PC-3 (cell line): ENCODE data around the gene C11orf97.

Experiments
- CTCF ChIP-seq: fragments of 300-600 bp; sonication (generic); conservative IDR thresholded peaks from 2 replicates; pipeline ENCODE4 v1.5.1; 2017; ENCODE audit warnings: antibody characterized with exemption, low read depth, mild to moderate bottlenecking, low read length
- EZH2phosphoT487 ChIP-seq: fragments of 300-600 bp; sonication (generic); IDR thresholded peaks from 2 replicates; pipeline ENCODE4 v1.6.1; 2018; ENCODE audit warnings: mild to moderate bottlenecking, antibody characterized with exemption, low read length, borderline replicate concordance

GRCh38 chr11:94568200-94568599 is 55.9 kb downstream of the C11orf97 start:
- TF ChIP-seq EZH2phosphoT487 (no peak), CTCF (no peak)
